HCT116 (cell line): ENCODE data around the gene AVL9.

Source experiments
- EZH2phosphoT487 ChIP-seq: fragments of 200-600 bp; IDR thresholded peaks from 2 replicates; pipeline ENCODE4 v1.6.1; 2018; ENCODE audit warnings: antibody characterized with exemption, borderline replicate concordance
- FOSL1 ChIP-seq: IDR thresholded peaks from 2 replicates; pipeline ENCODE4 v1.6.1; 2012; ENCODE audit warnings: low read depth
- JUND ChIP-seq: IDR thresholded peaks from 2 replicates; pipeline ENCODE4 v1.6.1; 2012
- POLR2A ChIP-seq: IDR thresholded peaks from 2 replicates; pipeline ENCODE4 v1.7.0; 2011; ENCODE audit warnings: borderline replicate concordance; ENCODE audit not compliant: insufficient read depth, insufficient read length; ENCODE audit errors: extremely low read depth
- POLR2AphosphoS5 ChIP-seq: IDR thresholded peaks from 2 replicates; pipeline ENCODE4 v1.6.1; 2011; ENCODE audit warnings: mild to moderate bottlenecking, low read depth, low read length, moderate library complexity
- SP1 ChIP-seq: IDR thresholded peaks from 2 replicates; pipeline ENCODE4 v1.6.1; 2012; ENCODE audit warnings: low read depth
- YY1 ChIP-seq: IDR thresholded peaks from 2 replicates; pipeline ENCODE4 v1.6.1; 2011; ENCODE audit warnings: low read length, low read depth, moderate library complexity, mild to moderate bottlenecking; ENCODE audit not compliant: insufficient replicate concordance; ENCODE audit errors: extremely low read depth
- ZBTB33 ChIP-seq: IDR thresholded peaks from 2 replicates; pipeline ENCODE4 v1.6.1; 2011; ENCODE audit warnings: mild to moderate bottlenecking, low read length, moderate library complexity; ENCODE audit not compliant: insufficient replicate concordance; ENCODE audit errors: extremely low read depth
- TF ChIP-seq, protein P1 (sequence below), 3 experiments: fragments of 200-600 bp in 1 of 3; sonication (generic) in 1 of 3; IDR thresholded peaks in 2 of 3; conservative IDR thresholded peaks in 1 of 3; 2 replicates each; pipeline ENCODE4 v1.5.1; 2012 to 2017; ENCODE audit warnings: low read depth in 2 of 3, low read length in 2 of 3, antibody characterized with exemption in 1 of 3, borderline replicate concordance in 1 of 3, control low read depth in 1 of 3, mild to moderate bottlenecking in 1 of 3, mixed read lengths in 1 of 3, mixed run types in 1 of 3, moderate library complexity in 1 of 3; ENCODE audit not compliant: insufficient read depth in 1 of 3
- TF ChIP-seq, protein P2 (sequence below): IDR thresholded peaks from 2 replicates; pipeline ENCODE4 v1.6.1; 2012

- no peak for TF ChIP-seq FOSL1
- TF ChIP-seq, protein P1, sequence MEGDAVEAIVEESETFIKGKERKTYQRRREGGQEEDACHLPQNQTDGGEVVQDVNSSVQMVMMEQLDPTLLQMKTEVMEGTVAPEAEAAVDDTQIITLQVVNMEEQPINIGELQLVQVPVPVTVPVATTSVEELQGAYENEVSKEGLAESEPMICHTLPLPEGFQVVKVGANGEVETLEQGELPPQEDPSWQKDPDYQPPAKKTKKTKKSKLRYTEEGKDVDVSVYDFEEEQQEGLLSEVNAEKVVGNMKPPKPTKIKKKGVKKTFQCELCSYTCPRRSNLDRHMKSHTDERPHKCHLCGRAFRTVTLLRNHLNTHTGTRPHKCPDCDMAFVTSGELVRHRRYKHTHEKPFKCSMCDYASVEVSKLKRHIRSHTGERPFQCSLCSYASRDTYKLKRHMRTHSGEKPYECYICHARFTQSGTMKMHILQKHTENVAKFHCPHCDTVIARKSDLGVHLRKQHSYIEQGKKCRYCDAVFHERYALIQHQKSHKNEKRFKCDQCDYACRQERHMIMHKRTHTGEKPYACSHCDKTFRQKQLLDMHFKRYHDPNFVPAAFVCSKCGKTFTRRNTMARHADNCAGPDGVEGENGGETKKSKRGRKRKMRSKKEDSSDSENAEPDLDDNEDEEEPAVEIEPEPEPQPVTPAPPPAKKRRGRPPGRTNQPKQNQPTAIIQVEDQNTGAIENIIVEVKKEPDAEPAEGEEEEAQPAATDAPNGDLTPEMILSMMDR (IDR thresholded peaks at IDR 0.05 in 2 of 3, conservative IDR thresholded peaks at IDR 0.05 in 1 of 3; ENCODE audit: borderline replicate concordance in 1 of 3, insufficient read depth in 1 of 3, low read depth in 2 of 3, low read length in 2 of 3), result no peak
- TF ChIP-seq YY1, result no peak
- no peak for TF ChIP-seq ZBTB33
- TF ChIP-seq EZH2phosphoT487, result no peak
- no peak for TF ChIP-seq POLR2AphosphoS5
- no peak for TF ChIP-seq SP1
- TF ChIP-seq POLR2A, result no peak
- TF ChIP-seq, protein P2, sequence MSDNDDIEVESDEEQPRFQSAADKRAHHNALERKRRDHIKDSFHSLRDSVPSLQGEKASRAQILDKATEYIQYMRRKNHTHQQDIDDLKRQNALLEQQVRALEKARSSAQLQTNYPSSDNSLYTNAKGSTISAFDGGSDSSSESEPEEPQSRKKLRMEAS, result no peak
- TF ChIP-seq JUND, result no peak
Measured at GRCh38 chr7:32472015-32472414, 23.3 kb upstream of the AVL9 start.
